ENCODE data around the gene DOLK. TPM values are rescaled to one million over a fixed set of nuclear protein-coding genes. Genes with fewer than 3 reads are reported as not detected.

DOLK gene
- total and polyA plus RNA-seq, 2 donors (not counting 1 experiment from before 2014, with no cell fraction given) = 3.0 to 12.2 TPM

DNA sequence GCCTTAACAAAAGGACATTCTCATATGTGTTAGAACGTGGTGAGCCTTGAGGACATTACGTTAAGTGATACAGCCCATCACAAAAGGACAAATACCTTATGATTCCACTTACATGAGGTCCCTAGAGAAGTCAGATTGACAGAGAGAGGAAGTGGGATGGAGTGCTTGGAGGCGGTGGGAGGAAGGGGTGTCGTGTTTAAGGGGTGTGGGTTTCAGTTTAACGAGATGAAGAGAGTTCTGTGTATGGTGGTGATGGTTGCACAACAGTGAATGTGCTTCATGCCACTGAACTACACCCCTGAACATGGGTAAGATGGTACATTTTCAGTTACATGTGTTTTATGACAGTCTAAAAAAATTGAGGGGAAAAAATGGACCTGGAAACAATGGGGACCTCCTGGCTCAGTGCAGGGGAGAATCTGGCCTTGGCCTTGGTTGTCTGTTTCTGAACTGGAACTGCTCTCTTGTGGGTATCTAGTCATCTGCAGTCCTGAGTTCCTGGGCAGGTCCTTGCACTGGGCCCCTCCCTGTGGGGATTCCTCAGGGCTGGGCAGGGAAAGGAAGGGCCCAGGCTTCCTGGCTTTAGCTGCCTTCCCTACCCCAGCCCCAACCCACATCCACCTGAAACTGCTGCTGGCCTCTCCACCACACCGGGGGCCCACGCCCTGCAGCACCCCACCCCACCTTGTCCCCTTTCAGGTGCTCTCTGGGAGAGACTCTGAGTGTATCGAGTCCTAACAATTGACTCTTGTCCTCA lies 47.7 kb downstream of the DOLK start:
- intact Hi-C loops (cut with micrococcal nuclease) = no loop called here
- DNase-seq = no peak
- peaks cover 0 to 14% of the 10 kb centered on the region in 2 experiments for H3K36me3 ChIP-seq (replicated peaks in 1 of 2; ENCODE audit: control extremely low read depth in 1 of 2, control insufficient read depth in 1 of 2, extremely low read depth in 1 of 2, insufficient read depth in 2 of 2, low read length in 1 of 2)
- no peaks in the 10 kb centered on the region for H4K20me1 ChIP-seq (ENCODE audit: control insufficient read depth, insufficient read depth, low read length, poor library complexity, severe bottlenecking)
- Mint-ChIP-seq H3K27ac (peak overlapping the region; percentile 84), H3K4me3 (peak overlapping the region; percentile 24), H3K4me1 (peaks cover 52% of the 10 kb centered on the region), H3K27me3 (no peaks in the 10 kb centered on the region), H3K9me3 (ENCODE audit: insufficient read depth) (no peaks in the 10 kb centered on the region)
- ChIA-PET CTCF (interaction anchor here (0.6 kb wide), 1 partner anchor 20 kb away, joined by 3 read pairs; no protein-coding TSS in a partner anchor), POLR2A (no interaction called here)
- H2AFZ ChIP-seq (ENCODE audit: insufficient read depth, low read depth, low read length, poor library complexity, severe bottlenecking) = peak overlapping the region; percentile 10
- no peak for TF ChIP-seq EZH2 (IDR thresholded peaks at IDR 0.05; ENCODE audit: borderline replicate concordance, insufficient read depth, low read depth, low read length, poor library complexity, severe bottlenecking)
- TF ChIP-seq, protein P1, sequence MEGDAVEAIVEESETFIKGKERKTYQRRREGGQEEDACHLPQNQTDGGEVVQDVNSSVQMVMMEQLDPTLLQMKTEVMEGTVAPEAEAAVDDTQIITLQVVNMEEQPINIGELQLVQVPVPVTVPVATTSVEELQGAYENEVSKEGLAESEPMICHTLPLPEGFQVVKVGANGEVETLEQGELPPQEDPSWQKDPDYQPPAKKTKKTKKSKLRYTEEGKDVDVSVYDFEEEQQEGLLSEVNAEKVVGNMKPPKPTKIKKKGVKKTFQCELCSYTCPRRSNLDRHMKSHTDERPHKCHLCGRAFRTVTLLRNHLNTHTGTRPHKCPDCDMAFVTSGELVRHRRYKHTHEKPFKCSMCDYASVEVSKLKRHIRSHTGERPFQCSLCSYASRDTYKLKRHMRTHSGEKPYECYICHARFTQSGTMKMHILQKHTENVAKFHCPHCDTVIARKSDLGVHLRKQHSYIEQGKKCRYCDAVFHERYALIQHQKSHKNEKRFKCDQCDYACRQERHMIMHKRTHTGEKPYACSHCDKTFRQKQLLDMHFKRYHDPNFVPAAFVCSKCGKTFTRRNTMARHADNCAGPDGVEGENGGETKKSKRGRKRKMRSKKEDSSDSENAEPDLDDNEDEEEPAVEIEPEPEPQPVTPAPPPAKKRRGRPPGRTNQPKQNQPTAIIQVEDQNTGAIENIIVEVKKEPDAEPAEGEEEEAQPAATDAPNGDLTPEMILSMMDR (IDR thresholded peaks at IDR 0.05) = no peak
- no peaks in the 10 kb centered on the region for H3K9me3 ChIP-seq (ENCODE audit: control extremely low read depth in 1 of 3, control insufficient read depth in 2 of 3, insufficient read depth in 1 of 3, low read length in 2 of 3)
- H3K4me2 ChIP-seq (replicated peaks; ENCODE audit: low read depth, low read length, poor library complexity, severe bottlenecking) = peak overlapping the region; percentile 28
- H3K27ac ChIP-seq (ENCODE audit: low read length in 2 of 2) = peak overlapping the region; percentile 34 to 93
- no peaks in the 10 kb centered on the region for H3K27me3 ChIP-seq (replicated peaks in 1 of 4; ENCODE audit: control extremely low read depth in 1 of 4, control insufficient read depth in 3 of 4, insufficient read depth in 4 of 4, low read length in 3 of 4)
- H3K79me2 ChIP-seq (ENCODE audit: control insufficient read depth, insufficient read depth, low read length) = peaks cover 42% of the 10 kb centered on the region
- WGBS (ENCODE audit: insufficient coverage) = 7% methylated on average over 3 of the region's 8 CpGs
- peak overlapping the region; percentile 14 for H3K9ac ChIP-seq (ENCODE audit: low read length)
- ATAC-seq (ENCODE audit: low read depth) = no peak
- H3K4me1 ChIP-seq (ENCODE audit: control insufficient read depth in 2 of 2, insufficient read depth in 2 of 2, low read length in 2 of 2) = peaks cover 40 to 60% of the 10 kb centered on the region in 2 donors
- H3K4me3 ChIP-seq (ENCODE audit: control extremely low read depth in 1 of 5, extremely low read depth in 1 of 5, insufficient read depth in 1 of 5, low read depth in 2 of 5, low read length in 4 of 5) = no peak overlapping the region
